Stimulated activated CD4-positive, alpha-beta T cell treated with anti-CD3 and anti-CD28 coated beads, Interleukin-2, amount 100 ng/mL, for 48 hours (primary cell): Measurements from ENCODE around the gene FABP3.
"Not testable (repeated sequence)": the region's sequence is repeated elsewhere in the genome, so short reads cannot be mapped to it uniquely, and the experiment has no call there.

Experiments used
- DNase-seq, 2 donors: peaks; one replicate each; pipeline ENCODE4 v3.0.0-alpha.2; 2020

FABP3 gene

GRCh38 chr1:31397360-31398095 lies 24.7 kb upstream of the FABP3 start:
- DNase-seq = no peak

GRCh38 chr1:31396633-31397351 lies 23.9 kb upstream of the FABP3 start:
- no peak for DNase-seq

GRCh38 chr1:31394584-31395193 lies 21.8 kb upstream of the FABP3 start:
- peak; percentile 83 to 85 for DNase-seq

- no peak for DNase-seq
Measured at GRCh38 chr1:31393463-31393862, 20.6 kb upstream of the FABP3 start.

- no peak for DNase-seq
Measured at GRCh38 chr1:31390071-31390470, 17.2 kb upstream of the FABP3 start.

GRCh38 chr1:31389616-31390015 lies 16.7 kb upstream of the FABP3 start:
- DNase-seq = no peak

GRCh38 chr1:31387612-31388011 lies 14.7 kb upstream of the FABP3 start:
- DNase-seq = no peak

- DNase-seq = not testable (repeated sequence)
Measured at GRCh38 chr1:31386576-31387243, 13.8 kb upstream of the FABP3 start.

GRCh38 chr1:31383967-31384366 lies 11.1 kb upstream of the FABP3 start:
- no peak for DNase-seq

GRCh38 chr1:31382379-31382989 lies 9.6 kb upstream of the FABP3 start:
- no peak for DNase-seq

GRCh38 chr1:31381394-31382294 lies 8.8 kb upstream of the FABP3 start:
- no peak for DNase-seq

GRCh38 chr1:31380181-31380580 lies 7.3 kb upstream of the FABP3 start:
- no peak for DNase-seq

- no peak for DNase-seq
Measured at GRCh38 chr1:31378001-31378400, 5.1 kb upstream of the FABP3 start.

- no peak for DNase-seq
Measured at GRCh38 chr1:31377364-31377863, 4.5 kb upstream of the FABP3 start.

- no peak for DNase-seq
Measured at GRCh38 chr1:31376375-31377134, 3.7 kb upstream of the FABP3 start.

GRCh38 chr1:31374511-31375196 lies 1.8 kb upstream of the FABP3 start:
- no peak for DNase-seq

GRCh38 chr1:31373897-31374486 lies 1.1 kb upstream of the FABP3 start:
- peak in 1 of 2 donors; percentile 20 for DNase-seq

- no peak for DNase-seq
Measured at GRCh38 chr1:31372751-31373055, 173 bp downstream of the FABP3 start.

- DNase-seq = no peak
Measured at GRCh38 chr1:31372051-31372450, 825 bp downstream of the FABP3 start.
